ENCODE measurements around the gene QRICH1.

GRCh38 chr3:49054344-49054862 lies 39.5 kb downstream of the QRICH1 start:
- no peak for TF ChIP-seq CTCF (IDR thresholded peaks at IDR 0.05)
- no peak for TF ChIP-seq ZFX (IDR thresholded peaks at IDR 0.05; ENCODE audit: borderline replicate concordance)

All from 22Rv1 (cell line).